ENCODE results near the gene SPRYD7. TPM values are rescaled to one million over a fixed set of nuclear protein-coding genes. Genes with fewer than 3 reads are reported as not detected.
"Not testable (repeated sequence)": the region's sequence is repeated elsewhere in the genome, so short reads cannot be mapped to it uniquely, and the experiment has no call there.

The SPRYD7 gene
- total RNA-seq, 1 donor from 2014 or later: 13.4 TPM

GRCh38 chr13:49932066-49932465 lies 4.1 kb downstream of the SPRYD7 start:
- Histone ChIP-seq H3K9me3 (replicated peaks) (no peaks in the 10 kb centered on the region), H3K4me3 (no peak overlapping the region), H3K27ac (replicated peaks) (no peak overlapping the region), H3K27me3 (ENCODE audit: low read depth) (no peaks in the 10 kb centered on the region), H3K36me3 (peaks cover 18% of the 10 kb centered on the region), H3K4me1 (peaks cover 44% of the 10 kb centered on the region)
- no peak for TF ChIP-seq CTCF (IDR thresholded peaks at IDR 0.05; ENCODE audit: borderline replicate concordance)
- intact Hi-C loops (cut with micrococcal nuclease): no loop called here
- no peak for DNase-seq

- intact Hi-C loops (cut with micrococcal nuclease): no loop called here
These were observed 8.4 kb downstream of the SPRYD7 start for GRCh38 chr13:49927755-49928154.

GRCh38 chr13:49925881-49926418 lies 10.2 kb downstream of the SPRYD7 start:
- Histone ChIP-seq H3K4me3 (no peak overlapping the region), H3K4me1 (no peaks in the 10 kb centered on the region), H3K36me3 (peaks cover 63% of the 10 kb centered on the region), H3K27me3 (ENCODE audit: low read depth) (no peaks in the 10 kb centered on the region), H3K9me3 (replicated peaks) (no peaks in the 10 kb centered on the region), H3K27ac (replicated peaks) (no peak overlapping the region)
- TF ChIP-seq CTCF (IDR thresholded peaks at IDR 0.05; ENCODE audit: borderline replicate concordance): no peak
- DNase-seq: no peak
- intact Hi-C loops (cut with micrococcal nuclease): no loop called here

More at GRCh38 chr13:49927755-49928154, 8.4 kb downstream of the SPRYD7 start:
- H3K36me3 ChIP-seq: peaks cover 54% of the 10 kb centered on the region
- H3K27ac ChIP-seq (replicated peaks): no peak overlapping the region
- H3K4me3 ChIP-seq: no peak overlapping the region
- H3K4me1 ChIP-seq: peaks cover 6% of the 10 kb centered on the region
- no peak for TF ChIP-seq CTCF (IDR thresholded peaks at IDR 0.05; ENCODE audit: borderline replicate concordance)
- no peaks in the 10 kb centered on the region for H3K27me3 ChIP-seq (ENCODE audit: low read depth)
- no peaks in the 10 kb centered on the region for H3K9me3 ChIP-seq (replicated peaks)
- DNase-seq: no peak

GRCh38 chr13:49922301-49922700 lies 13.8 kb downstream of the SPRYD7 start:
- H3K9me3 ChIP-seq (replicated peaks): no peaks in the 10 kb centered on the region
- H3K36me3 ChIP-seq: peaks cover 83% of the 10 kb centered on the region
- no peak overlapping the region for H3K4me3 ChIP-seq
- intact Hi-C loops (cut with micrococcal nuclease): no loop called here
- no peak overlapping the region for H3K27ac ChIP-seq (replicated peaks)
- H3K4me1 ChIP-seq: no peaks in the 10 kb centered on the region
- no peaks in the 10 kb centered on the region for H3K27me3 ChIP-seq (ENCODE audit: low read depth)
- no peak for DNase-seq
- TF ChIP-seq CTCF (IDR thresholded peaks at IDR 0.05; ENCODE audit: borderline replicate concordance): no peak

- H3K4me1 ChIP-seq; H3K4me3 ChIP-seq; intact Hi-C loops (cut with micrococcal nuclease); H3K27ac ChIP-seq (replicated peaks); DNase-seq; H3K9me3 ChIP-seq (replicated peaks); H3K27me3 ChIP-seq (ENCODE audit: low read depth): not testable (repeated sequence)
- H3K36me3 ChIP-seq: peaks cover 87% of the 10 kb centered on the region
These were observed 15.2 kb downstream of the SPRYD7 start for GRCh38 chr13:49920969-49921368.

- H3K9me3 ChIP-seq (replicated peaks); DNase-seq; H3K27ac ChIP-seq (replicated peaks); H3K27me3 ChIP-seq (ENCODE audit: low read depth); intact Hi-C loops (cut with micrococcal nuclease); H3K4me3 ChIP-seq; H3K4me1 ChIP-seq: not testable (repeated sequence)
- peaks cover 84% of the 10 kb centered on the region for H3K36me3 ChIP-seq
These were observed 18.0 kb downstream of the SPRYD7 start for GRCh38 chr13:49918106-49918505.

Data from left ventricle myocardium inferior (tissue), 1 donor.